GM21381 (cell line): ENCODE results near the gene NEDD4L.

ENCODE experiments used
- ATAC-seq: cut with Tn5 transposase; IDR thresholded peaks from one replicate; pipeline ENCODE4 v1.9.1; 2021; ENCODE audit warnings: mild to moderate bottlenecking, moderate library complexity; ENCODE audit not compliant: unreplicated experiment

NEDD4L gene

DNA sequence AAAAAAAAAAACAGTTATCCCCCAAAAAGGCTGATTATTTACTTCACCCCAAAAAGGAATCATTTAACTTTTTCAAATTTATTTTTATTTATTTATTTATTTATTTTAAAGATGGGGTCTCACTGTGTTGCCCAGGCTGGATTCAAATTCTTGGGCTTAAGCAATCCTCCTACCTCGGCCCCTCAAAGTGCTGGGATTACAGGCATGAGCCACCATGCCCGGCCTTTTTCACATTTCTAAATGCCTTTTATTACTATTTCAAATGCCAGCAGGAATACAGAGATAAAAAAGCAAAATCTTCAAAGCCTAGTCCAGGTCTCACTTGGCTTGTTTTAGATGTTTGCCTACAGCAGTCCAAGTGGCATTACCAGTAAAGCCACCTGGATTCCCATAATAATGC, 345.7 kb downstream of the NEDD4L start:
- ATAC-seq: no peak

- no peak for ATAC-seq
Observed at GRCh38 chr18:58390399-58390798, 346.4 kb downstream of the NEDD4L start.

- no peak for ATAC-seq
Observed at GRCh38 chr18:58391231-58391825, 347.3 kb downstream of the NEDD4L start.

DNA sequence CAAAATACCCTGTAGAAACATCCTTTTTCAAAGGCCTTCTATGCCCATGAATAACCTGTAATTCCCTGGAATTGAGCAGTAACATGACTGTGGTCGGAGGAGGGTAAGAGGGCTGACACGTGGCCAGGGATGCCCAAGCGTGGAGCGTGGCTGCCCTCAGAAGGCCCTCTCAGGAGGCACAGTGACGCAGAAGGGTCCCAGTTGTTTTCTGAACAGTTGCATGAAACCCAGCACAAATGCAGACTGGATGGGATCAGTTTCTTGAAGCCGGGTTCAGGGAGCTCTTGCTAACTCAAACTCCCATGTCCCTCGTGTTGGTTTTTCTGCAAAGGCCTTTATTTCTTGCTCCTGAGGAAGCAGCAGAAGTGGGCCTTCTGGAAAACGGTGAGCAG, 347.9 kb downstream of the NEDD4L start:
- ATAC-seq: no peak

GRCh38 chr18:58392324-58393000, 348.4 kb downstream of the NEDD4L start:
- no peak for ATAC-seq

- no peak for ATAC-seq
Observed at GRCh38 chr18:58393295-58393694, 349.3 kb downstream of the NEDD4L start.

DNA sequence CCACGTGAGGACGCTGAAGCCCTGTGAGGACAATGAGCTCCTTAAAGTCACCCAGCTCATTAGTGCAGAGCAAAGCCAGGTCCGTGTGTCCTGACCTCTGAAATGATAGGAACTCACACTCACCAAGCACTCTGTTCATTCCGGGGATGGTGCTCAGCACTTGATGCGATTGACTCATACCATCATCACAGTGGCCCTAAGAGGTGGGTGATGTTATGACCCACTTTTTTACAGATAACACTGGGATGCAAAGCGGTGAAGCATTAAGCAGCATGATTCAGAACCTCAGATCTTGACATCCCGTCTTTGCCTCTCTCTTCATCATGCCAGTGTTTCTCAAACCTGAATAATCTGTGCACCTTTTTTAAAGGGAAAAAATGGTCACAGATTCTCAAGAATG, 350.0 kb downstream of the NEDD4L start:
- ATAC-seq: no peak

- no peak for ATAC-seq
Observed at GRCh38 chr18:58394602-58395425, 350.8 kb downstream of the NEDD4L start.

- ATAC-seq: no peak
Observed at GRCh38 chr18:58396144-58396543, 352.1 kb downstream of the NEDD4L start.

DNA sequence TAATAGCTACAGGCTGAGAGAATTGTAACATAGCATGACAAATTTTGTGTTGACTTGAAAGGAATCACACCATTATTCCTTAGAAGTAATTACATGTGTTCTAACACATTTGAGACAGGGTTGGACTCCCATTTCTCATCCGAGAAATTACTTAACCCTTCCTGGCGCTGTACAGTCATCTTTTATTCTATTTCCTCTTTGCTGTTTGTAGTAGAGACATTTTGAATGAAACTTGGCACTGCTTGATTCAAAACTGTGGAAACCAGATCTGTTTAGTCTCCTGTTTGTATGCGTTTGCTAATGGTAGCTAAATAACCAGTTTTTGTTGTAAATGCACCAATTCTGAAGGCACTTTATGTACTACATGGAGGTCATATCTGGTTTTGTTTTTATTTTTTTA, 352.9 kb downstream of the NEDD4L start:
- no peak for ATAC-seq

- ATAC-seq: no peak
Observed at GRCh38 chr18:58397385-58398132, 353.5 kb downstream of the NEDD4L start.

- no peak for ATAC-seq
Observed at GRCh38 chr18:58398648-58399398, 354.8 kb downstream of the NEDD4L start.

GRCh38 chr18:58400331-58400870, 356.4 kb downstream of the NEDD4L start:
- ATAC-seq: no peak

DNA sequence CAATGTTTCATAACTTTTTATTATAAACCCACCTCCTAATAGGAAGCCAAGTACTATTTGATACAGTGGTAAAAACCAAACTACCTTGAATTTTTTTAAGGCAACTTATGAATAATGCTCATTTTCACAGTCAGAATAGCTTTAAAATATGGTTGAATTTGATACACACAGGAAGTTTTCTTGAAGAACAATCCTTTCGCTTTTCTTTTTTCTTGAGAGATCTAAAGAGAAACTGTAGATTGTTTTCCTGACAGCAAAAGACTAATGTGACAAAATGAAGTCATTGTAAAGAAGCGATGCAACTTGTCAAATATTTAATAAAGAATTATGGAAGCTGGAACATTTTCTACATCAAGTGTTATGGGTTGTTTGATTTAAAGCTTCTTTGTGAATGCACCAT, 357.2 kb downstream of the NEDD4L start:
- ATAC-seq: no peak

GRCh38 chr18:58402247-58402646, 358.2 kb downstream of the NEDD4L start:
- ATAC-seq: no peak

DNA sequence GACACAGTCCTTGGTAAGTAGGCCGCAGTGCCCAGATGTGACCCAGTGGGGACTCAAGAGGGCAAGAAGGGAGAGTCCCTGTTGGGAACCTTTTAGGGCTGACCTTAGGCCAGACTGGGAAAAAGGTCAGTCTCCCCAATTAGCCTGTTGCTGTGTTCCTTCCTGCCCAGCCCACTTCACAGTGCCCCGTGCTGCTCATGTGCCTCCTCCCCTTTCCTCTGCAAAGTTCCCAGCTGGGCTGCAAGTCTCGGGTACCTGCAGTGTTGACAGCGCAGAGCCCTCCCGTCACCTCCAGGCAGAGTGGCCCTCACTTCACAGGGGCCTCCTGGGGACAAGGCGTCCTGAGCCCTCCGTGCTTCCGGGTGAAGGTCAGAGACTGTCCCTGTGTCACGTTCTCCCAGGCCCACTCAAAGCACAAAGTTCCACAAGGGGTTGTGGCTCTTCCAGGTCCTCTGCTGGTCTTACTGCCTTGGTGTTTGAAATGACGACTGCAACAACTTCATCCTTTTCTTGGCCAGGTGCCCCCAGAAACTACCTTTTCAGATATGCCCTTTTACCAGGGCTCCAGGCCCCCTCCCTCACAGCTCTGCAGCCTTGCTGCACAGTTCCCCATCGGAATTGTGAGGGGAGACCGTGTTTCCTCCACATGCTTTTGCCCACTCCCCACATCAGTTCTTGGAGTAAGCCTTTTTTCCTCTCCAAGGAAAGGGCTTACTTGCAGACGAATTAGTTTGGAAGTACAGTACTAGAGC, 359.1 kb downstream of the NEDD4L start:
- no peak for ATAC-seq

GRCh38 chr18:58403799-58404455, 359.9 kb downstream of the NEDD4L start:
- no peak for ATAC-seq

GRCh38 chr18:58405107-58405898, 361.3 kb downstream of the NEDD4L start:
- ATAC-seq: no peak
